ENCODE measurements around the gene COL17A1.

GRCh38 chr10:104103956-104104355, 18.3 kb upstream of the COL17A1 start:
- TF ChIP-seq CTCF (IDR thresholded peaks at IDR 0.05) (no peak), POLR2A (IDR thresholded peaks at IDR 0.05) (no peak)

Data from uterus (tissue), 2 donors.